ENCODE measurements around the gene CFAP70.

DNA sequence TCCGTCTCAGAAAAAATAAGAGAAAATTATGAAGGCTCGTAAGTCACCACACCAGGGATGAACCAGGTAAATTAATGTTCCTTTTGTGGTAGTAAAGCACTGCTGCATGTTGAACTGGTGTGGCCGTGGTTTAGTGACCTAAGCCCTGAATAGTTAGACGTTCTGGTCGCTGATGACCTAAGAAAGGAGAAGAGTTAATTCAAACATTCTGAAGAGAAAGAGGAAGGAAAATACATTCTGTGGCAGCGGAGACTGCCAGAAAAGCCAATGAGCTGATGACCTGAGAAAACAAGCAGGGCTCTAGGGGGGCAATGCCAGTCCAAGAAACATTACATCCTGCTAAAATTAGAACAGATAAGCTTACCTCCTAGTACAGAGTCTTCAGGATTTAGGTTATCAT, 129.1 kb downstream of the CFAP70 start:
- no peak for TF ChIP-seq EZH2 (IDR thresholded peaks at IDR 0.05; ENCODE audit: insufficient read depth, poor library complexity, severe bottlenecking)
- TF ChIP-seq EZH2phosphoT487 (IDR thresholded peaks at IDR 0.05; ENCODE audit: insufficient read depth, low read depth) = no peak

Data from GM23248 (cell line).